HG03432 (cell line): ENCODE results near the gene FMR1.
A peak's percentile ranks its signal among the peaks of the same experiment; 100 is the strongest.

ENCODE experiments used
- ATAC-seq: cut with Tn5 transposase; IDR thresholded peaks from one replicate; pipeline ENCODE4 v1.9.1; 2021; ENCODE audit warnings: mild to moderate bottlenecking, moderate library complexity; ENCODE audit not compliant: unreplicated experiment

The FMR1 gene

DNA sequence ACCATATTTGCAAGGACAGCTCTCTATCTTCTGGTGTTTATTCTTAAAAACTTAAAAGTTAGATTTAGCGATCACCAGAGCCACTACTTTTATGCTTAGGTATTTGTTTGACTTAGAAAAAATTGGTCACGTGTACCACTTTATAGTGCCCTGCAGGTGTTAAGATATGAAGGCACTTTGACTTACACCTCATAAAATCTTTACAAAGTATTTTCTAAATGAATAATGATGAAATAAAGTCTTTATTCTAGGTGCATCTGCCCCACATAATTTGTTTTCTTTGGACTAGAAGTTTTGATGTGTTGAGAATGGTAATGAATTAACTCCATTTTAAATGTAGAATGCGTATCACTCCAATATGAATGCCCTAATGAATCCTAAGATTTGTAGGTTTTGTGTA, 2.9 kb downstream of the FMR1 start:
- no peak for ATAC-seq

- ATAC-seq: no peak
Observed at GRCh38 chrX:147916375-147916968, 4.8 kb downstream of the FMR1 start.

DNA sequence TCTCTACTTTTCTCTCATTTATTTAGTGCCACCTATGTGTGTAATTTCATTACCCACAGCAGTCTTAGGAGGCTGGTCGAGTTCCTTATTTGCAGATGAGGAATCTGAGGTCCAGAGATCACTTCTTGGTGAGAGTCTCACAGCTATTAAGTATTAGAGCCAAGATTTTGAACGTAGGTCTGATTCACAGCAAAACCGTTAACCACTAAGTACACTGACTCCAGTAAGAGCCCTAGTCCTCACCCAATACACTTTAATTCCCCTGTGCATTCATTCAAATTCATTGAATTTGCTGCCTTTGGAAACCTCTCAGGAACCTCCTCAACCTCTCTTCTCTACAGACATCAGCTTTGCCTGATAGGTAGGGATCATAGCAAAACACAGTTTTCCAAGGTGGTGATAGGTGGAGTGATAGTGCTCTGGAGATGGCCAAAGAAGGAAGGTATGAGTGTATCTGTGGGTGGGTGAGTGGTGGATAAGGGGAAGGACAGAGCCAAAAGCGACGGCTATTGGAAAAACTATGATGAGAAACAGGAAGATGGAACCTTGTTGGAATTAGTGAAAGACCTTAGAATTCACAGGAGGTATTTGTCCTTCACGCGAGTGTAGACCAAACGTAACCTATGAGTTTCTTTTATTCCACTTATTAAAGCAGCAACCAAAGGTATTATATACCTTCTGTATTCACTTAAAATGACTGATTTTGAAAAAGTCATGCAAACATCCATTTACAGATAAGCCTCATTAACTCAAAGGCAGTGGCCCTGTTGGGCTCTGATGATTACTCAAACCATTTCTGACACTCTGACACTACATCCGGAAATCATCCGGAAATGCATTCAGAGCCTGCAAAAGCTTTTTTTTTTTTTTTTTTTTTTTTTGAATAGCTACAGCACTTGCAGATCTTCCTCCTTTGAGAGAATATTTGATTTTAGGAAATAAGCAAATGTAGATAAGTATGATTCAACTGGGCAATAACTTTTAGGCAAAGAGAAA, 6.3 kb downstream of the FMR1 start:
- ATAC-seq: peak; percentile 93

- ATAC-seq: no peak
Observed at GRCh38 chrX:147920161-147920666, 8.5 kb downstream of the FMR1 start.

DNA sequence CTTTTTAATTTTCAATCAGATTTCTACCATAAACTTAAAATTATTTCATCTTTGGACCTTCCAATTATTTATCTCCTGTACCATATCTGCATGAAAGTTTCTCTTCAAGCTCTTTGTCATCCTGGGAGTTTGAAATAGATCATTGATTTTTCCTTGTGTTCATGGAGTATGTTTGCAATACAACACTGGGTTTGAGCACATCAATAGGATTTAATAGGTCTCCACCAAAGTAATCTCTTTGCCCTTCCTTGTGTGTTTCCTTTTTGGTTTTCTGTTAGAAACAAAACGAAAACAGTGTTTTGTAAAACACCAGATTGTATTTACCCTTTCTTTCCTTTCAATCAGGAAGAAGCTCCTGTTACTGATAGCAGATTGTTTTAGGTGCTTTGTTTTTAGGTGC, 11.9 kb downstream of the FMR1 start:
- no peak for ATAC-seq

GRCh38 chrX:147927256-147927655, 15.5 kb downstream of the FMR1 start:
- no peak for ATAC-seq

DNA sequence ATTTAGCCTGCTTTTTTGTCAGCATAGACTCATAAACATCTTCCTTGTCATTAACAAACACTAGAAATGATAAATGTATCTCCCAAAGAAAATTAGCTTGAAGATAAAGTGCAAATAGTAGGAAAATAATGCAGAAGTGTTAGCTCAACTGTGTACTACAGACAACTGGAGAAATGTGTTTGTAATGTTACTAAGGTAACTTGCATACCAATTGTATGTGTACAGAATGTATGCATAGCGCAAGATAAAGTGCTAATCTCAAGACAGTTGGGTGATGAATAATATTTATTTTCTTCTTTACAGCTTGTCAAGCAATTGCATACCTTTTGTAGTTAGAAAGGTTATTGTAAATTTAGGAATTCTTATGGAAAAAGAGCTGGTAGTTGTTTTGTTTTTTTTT, 22.1 kb downstream of the FMR1 start:
- ATAC-seq: no peak

- no peak for ATAC-seq
Observed at GRCh38 chrX:147935156-147935758, 23.5 kb downstream of the FMR1 start.

DNA sequence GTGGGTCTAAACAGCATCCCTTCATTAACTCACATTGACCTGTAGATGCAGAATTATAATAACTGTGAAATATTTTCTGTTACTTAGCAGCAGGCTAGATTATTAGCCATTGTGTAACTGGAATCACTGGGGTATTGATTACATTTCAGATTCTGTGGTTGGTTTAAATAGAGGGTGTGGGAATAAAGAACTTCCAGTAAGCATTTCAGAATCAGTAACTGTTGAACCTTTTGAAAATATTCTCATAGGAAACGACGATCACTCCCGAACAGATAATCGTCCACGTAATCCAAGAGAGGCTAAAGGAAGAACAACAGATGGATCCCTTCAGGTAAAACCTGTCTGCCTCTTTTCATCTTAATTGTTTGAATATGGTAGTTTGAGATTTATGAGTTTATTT, 33.6 kb downstream of the FMR1 start:
- ATAC-seq: no peak

DNA sequence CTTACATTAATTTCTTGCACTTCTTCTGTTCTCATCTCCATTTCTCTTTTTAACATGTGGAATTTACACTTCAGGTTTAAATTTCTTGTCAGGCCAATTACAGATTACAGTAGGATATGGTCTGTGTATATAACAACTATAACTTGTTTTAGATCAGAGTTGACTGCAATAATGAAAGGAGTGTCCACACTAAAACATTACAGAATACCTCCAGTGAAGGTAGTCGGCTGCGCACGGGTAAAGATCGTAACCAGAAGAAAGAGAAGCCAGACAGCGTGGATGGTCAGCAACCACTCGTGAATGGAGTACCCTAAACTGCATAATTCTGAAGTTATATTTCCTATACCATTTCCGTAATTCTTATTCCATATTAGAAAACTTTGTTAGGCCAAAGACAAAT, 36.8 kb downstream of the FMR1 start:
- no peak for ATAC-seq

- ATAC-seq: no peak
Observed at GRCh38 chrX:147950352-147950751, 38.6 kb downstream of the FMR1 start.

DNA sequence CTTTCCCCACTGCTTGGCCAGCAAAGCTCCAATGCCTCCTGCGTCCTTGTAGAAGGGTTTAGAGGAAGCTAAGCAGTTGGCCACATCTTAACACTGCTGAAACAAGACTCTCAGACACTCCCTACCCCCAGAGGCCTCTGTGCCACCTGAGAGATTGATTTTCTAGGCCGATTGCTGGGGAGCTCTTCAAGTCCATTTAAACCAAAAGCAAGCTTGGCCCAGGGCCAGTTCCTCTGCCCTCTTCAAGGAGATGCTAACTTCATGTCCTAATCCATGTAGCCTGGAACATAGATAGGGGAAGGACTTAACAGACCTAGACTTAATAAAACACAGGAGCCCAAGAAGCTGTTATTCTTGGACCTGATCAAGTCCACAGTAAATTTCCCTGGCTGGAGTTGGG, 42.3 kb downstream of the FMR1 start:
- ATAC-seq: no peak

DNA sequence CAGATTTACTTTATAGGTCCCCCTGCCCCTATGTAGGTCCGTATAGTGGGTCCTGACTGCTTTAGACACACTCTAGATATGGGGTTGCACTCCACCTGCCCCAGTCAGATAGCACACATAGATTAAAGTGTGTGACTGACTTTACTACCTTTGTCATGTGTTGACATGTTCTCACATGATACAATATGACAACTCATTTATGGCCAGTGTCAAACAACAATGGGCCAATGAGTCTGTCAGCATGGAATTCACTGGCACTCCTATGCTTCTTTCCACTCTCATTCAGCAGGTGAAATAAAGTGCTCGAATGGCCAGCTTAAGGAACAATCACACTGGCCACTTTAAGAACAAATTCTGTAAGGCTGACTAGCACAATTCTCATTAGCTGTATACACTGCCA, 45.6 kb downstream of the FMR1 start:
- no peak for ATAC-seq

GRCh38 chrX:147958291-147958690, 46.6 kb downstream of the FMR1 start:
- ATAC-seq: no peak

DNA sequence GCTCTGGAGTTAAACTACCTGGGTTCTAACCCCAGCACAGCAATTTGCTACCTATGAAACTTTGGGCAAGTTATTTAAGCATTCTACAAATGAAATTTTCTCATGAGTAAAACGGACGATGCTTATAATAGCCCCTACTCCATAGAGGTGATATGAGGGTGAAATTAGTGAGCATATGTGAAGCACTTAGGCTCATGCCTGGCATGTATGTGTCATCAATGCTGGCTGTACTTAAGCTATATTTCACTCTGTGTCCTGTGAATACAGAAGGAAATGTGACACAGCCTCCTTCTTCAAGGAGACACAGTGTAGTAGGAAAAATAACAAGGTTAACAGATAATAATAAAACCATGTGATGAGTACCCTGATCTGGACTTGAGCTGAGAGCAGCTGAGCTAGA, 49.0 kb downstream of the FMR1 start:
- ATAC-seq: no peak

- ATAC-seq: no peak
Observed at GRCh38 chrX:147962476-147962875, 50.8 kb downstream of the FMR1 start.

DNA sequence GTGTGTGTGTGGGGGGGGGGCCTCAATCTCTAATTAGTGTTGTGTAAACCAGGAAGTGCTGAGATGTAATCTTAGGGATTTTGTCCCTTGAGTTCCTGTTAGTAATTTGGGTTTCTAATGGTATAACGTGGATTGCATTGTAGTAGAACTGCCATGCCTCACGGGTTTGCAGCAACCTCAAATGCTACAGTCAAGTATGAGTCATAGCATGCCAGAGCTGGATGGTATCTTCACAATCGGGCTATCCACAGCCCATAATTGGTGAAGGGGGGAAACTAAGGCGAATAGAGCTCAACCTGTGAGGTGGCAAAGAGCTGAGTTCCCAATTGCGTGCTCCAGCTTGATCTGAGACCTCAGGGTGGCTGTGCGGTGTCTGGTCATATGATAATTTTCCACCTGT, 67.2 kb downstream of the FMR1 start:
- ATAC-seq: no peak

- no peak for ATAC-seq
Observed at GRCh38 chrX:147981038-147981752, 69.5 kb downstream of the FMR1 start, which contains the start of gene FMR1NB. TSS of gene FMR1NB (plus strand) at chrX:147981337. CDS start at chrX:147981403, 66 bp downstream.
